NCI-H446 treated with DMSO at 0.1 percent for 48 hours (cell line): Measurements from ENCODE around the gene CTBP2.
A peak's percentile ranks its signal among the peaks of the same experiment; 100 is the strongest.
"Not testable (repeated sequence)": the region's sequence is repeated elsewhere in the genome, so short reads cannot be mapped to it uniquely, and the experiment has no call there.

Experiments
- DNase-seq: peaks from one replicate; lab custom pipeline; 2025; lab: John Stamatoyannopoulos, UW

Gene CTBP2

GRCh38 chr10:125064681-125065492, 95.5 kb downstream of the CTBP2 start:
- no peak for DNase-seq

DNA sequence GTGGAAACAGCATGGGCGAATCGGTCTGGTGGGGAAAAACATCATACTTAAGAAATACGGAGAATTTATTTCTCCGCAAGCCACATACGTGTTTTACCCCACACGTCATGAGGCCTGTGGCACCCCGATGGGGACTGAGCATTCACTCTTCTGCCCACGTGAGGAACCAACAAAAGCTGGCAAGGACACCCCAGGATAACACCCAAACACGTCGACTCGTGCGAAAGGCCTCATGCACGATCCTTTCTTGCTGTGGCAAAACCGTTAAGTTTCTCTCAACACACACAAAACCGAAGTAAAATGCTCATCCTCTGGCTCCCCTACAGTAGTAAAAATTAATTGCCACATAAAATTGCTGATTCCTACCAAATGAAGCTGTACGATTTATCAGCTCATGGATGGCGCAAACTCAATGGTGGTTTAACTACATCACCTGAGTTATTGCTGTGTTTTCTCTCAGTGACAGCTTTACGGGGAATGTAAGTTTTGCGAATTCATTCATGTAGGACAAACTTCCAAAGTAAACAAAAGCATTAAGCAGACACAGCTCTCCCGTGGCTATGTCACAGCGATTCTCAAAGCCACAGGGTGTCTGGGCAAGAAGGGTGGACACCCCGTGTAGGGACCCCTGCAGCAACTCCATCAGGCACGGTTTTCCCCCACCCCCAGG, 97.0 kb downstream of the CTBP2 start:
- no peak for DNase-seq

DNA sequence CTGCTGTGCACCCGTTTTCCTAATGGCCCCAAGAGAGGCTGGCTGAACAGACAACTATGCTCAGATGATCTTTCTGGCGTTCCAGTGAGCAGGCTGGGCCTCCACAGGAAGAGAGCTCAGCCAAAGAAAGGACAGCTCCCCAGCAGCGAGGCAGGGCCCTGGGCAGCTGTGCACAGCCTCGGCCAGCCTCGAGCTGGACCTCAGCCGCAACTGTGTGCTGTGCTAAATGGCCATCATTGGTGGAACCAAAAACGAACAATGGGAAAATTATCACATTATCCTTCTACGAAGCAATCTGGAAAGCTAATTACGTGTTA, 97.5 kb downstream of the CTBP2 start:
- no peak for DNase-seq

- DNase-seq: no peak
Observed at GRCh38 chr10:125062227-125062913, 98.0 kb downstream of the CTBP2 start.

- DNase-seq: no peak
Observed at GRCh38 chr10:125061557-125062226, 98.7 kb downstream of the CTBP2 start.

- no peak for DNase-seq
Observed at GRCh38 chr10:125060826-125061556, 99.4 kb downstream of the CTBP2 start.

- DNase-seq: no peak
Observed at GRCh38 chr10:125060482-125060825, 99.9 kb downstream of the CTBP2 start.

- DNase-seq: no peak
Observed at GRCh38 chr10:125060026-125060425, 100.3 kb downstream of the CTBP2 start.

DNA sequence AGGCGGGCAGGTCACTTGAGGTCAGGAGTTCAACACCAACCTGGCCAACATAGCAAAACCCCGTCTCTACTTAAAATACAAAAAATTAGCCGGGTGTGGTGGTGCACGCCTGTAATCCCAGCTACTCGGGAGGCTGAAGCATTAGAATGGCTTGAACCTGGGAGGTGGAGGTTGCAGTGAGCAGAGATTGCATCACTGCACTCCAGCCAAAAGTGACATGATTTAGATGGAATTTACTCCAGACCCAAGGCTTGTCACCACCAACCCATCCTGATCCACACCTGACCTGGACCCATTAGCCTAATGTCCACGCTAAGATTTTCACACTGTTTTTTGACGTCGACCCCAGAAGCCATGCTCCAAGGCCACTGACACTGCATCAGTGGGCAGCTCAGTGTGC, 101.0 kb downstream of the CTBP2 start:
- DNase-seq: not testable (repeated sequence)

DNA sequence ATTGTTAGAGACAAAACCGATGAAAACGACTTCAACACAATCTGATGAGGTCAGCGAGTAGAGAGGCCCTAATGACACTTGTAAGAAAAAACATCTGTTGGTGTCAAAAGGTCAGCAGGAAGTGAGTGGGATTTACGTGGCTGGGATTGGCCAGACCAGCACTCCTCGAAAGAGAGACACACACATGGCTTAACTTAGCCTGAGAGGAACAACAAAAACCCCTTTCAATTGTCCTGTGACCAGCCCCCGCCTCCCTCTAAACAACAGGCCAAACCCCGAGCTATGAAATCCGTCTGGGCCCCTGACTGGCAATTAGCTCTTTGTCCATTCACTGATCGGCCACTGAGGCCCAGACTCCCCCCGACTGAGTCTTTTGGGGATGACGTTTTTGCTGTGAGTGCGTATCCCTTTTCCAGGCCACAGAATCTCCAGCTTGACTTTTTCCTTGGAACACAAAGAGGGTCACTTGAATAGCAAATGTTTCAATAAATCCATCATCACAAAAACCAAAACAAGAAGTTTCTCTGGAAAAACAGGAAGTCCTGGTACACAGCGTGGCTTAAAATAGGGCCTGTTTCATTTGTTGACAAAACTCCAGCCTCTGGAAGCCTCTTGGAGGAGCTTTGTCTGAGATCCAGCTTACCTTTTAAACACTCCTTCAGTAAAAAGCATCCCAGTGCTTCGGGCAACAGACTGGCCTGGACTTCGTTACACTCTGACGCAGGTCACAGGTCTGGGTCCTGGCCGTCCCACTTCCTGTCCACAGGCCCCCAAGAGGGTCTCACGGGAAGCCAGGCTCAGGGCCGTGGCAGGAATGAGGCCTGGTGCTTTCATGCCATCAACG, 103.0 kb downstream of the CTBP2 start:
- DNase-seq: no peak

DNA sequence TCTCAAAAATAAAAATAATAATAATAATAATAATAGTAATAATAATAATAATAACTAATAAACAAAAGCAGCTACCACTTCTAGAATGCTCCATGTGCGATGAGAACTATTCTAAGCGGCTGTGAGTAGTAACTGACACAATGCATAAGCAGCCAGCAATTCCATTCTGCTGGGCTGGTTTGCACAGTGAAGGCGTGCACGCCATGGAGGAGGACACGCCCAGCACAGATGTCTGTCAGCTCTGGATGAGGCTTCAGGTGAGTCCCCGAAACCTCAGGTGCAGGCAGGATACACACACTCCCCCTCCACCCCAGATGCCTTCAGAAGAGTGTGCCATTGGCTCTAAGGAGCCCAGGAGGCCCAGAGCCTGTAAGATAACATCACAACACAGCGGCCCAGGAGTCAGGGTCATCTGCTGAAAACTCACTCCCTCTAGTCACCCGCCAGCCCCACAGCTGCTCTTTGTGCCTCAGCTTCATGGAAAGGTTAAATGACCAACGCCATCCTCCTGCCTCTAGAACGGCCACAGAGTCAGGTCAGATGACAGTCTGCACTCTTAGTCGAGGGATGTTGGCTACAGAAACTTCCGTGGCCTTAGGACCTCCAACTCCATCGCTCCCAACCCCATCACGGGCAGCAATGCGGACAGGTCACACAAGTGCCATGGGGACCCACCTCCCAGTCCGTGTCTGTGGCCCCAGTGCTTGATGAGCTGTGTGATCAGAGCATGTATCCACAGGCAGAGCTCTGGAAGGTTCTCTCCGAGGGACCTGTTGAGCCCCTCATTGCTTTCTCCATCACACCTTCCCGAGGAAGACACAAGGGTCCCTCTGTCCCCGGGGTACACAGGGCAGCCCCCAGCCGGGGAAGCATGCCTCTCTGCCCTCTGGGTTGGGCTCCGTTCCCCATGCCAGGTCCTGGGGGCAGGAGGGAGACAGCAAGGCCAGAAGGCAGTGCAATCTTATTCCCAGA, 103.9 kb downstream of the CTBP2 start:
- no peak for DNase-seq

GRCh38 chr10:125055446-125055845, 104.9 kb downstream of the CTBP2 start:
- no peak for DNase-seq

DNA sequence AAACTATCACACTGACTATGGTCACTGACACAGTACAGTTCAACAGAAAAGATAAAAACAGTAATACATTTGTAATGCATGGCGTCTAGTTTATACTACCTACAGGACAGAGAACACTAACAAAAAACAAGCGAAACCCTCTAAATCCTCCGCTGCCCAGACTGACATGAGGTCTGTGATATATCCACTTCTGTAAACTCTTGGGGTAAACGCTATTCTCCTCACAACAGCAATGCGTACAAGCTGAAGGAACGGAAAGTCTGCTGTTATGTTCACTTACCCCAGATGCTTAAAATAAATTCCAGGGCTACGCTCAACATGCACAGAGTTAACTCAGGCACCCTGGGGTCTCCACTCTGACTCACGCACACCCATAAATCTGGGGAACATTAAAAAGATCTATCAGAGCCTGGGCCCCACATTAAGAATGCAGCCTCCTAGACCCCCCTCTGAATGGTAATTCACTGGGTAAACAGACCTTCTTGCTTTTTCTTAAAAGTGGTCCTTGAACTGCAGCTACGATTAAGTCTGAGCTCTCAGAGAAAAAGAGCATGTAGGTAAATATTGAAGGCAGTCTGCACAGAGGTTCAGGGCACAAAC, 105.6 kb downstream of the CTBP2 start:
- DNase-seq: no peak

DNA sequence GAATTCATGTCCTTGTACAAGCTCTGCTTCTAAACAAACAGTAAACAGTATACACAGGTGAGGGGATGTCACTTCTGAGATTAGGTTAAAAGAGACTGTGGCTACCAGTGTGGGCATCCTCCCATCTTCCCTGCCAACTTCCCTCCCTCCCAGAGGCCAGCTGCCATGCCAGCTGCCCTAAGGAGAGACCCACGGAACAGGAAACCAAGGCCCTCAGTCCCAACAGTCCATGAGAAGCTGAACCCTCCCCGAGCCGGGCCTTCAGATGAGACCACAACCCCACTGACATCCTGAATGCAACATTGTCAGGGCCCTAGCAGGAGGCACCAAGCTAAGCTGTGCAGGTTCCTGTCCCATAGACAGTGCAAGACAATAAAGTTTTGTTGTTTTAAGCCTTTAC, 106.1 kb downstream of the CTBP2 start:
- no peak for DNase-seq

DNA sequence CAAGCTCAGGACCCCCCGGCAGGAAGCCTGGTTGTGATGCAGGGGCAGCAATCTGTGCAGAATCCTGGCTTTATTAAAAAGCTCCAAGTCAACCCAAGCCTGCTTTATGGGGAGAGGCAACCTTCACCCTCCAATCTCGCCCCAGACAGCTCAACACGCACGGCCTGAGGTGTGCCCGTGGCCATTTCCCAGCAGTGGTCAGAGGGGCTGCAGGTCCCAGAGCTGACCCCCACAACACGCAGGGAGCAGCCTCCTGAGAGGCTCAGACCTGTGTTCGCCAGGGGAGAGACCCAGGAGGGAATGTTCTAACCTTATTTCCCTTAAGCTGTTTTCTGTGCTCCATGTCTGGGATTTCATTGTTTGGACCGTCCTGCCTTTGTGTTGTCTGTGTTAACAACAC, 108.2 kb downstream of the CTBP2 start:
- no peak for DNase-seq

DNA sequence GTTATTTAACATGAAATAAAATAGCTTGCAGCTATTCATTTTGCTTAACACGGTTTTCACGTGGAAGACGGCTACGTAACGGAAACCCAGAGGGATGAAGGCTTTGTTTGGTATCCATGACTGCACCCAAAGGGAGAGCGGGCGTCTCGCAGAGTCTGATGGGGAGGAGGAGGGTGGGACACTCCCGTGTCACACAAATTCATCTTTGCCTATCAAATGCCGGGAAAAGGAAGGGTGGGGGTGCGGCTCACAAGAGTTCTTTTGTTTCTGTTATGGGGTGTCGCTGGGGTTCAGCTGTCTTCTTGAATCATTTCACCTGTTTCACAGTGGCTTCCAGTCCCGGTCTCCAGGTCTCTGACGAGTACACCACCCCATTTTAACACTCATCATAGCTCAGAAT, 110.0 kb downstream of the CTBP2 start:
- DNase-seq: no peak

GRCh38 chr10:125049216-125049881, 111.0 kb downstream of the CTBP2 start:
- no peak for DNase-seq

DNA sequence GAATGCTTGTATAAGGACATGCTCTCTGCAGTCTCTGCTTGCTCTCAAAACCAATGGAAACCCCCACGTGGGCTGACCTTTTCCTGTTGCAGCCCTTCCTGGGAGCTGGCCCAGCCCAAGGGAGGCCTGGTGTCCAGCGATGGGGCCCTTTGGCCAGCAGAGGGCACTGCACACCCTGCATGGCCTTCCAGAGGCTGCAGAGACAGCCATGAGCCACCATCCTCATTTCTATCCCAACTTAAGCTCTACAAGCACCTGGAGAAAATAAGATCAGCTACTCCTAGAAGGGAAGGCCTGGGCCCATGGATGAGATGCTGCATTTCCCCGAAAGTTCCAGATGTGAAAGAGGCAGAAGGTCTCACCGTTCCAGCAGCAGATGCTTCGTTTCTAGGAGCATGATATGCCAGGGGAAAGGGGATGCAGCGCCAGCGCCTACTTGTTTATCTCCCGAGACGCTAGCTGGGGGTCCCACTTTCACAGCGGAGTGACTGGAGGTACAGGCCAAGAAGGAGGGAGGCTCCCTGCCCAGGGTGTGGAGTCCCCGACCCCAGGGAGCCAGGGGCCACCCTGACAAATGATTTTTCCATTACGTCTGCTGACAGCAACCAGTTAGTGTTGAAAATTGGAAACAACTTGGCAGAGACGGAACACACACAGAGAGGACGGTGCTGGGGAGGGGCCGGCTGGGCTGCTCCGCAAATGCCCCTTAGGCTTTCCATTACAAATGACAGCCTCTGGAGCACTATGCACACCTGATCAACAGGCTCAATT, 112.1 kb downstream of the CTBP2 start:
- DNase-seq: peak; percentile 1
